A549 (cell line): ENCODE results near the gene N4BP3. TPM values are rescaled to one million over a fixed set of nuclear protein-coding genes. Genes with fewer than 3 reads are reported as not detected.
A peak's percentile ranks its signal among the peaks of the same experiment; 100 is the strongest.

Experiments used
- ATAC-seq, 2 experiments: fragments of 200-7000 bp in 1 of 2; fragments of >200 bp in 1 of 2; cut with Nextera tagmentation in 1 of 2; cut with Tn5 transposase in 1 of 2; 3 replicates each; pipeline versions ENCODE4 v1.8.0 to v1.9.1; 2018 to 2020; ENCODE audit warnings: mild to moderate bottlenecking in 1 of 2, moderate library complexity in 1 of 2
- CTCF ChIA-PET: fragments of 300-600 bp; sonication (Branson Sonifier 250); formaldehyde crosslinking; extraction: SDS; loops from one replicate; lab custom pipeline; 2021; ENCODE audit warnings: antibody characterized with exemption, inconsistent platforms; lab: Yijun Ruan, JAX
- POLR2A ChIA-PET: fragments of 350-600 bp; formaldehyde crosslinking; extraction: SDS; loops from one replicate; lab custom pipeline; 2021; ENCODE audit warnings: antibody characterized with exemption, inconsistent platforms; lab: Yijun Ruan, JAX
- DNase-seq, 2 experiments: peaks; one replicate each; pipeline versions ENCODE4 v3.0.0 to v3.0.0-alpha.2; 2011 to 2016; ENCODE audit warnings: low read depth in 1 of 2, low spot score in 1 of 2
- FAIRE-seq: peaks from 2 replicates; lab custom pipeline; 2011; peaks lifted over from hg19 to GRCh38; lab: Jason Lieb, UNC
- H3K27ac ChIP-seq, 2 experiments: fragments of >200 bp; sonication (Bioruptor Twin); formaldehyde crosslinking; 3 replicates each; pipeline ENCODE4 v1.5.1; 2016 to 2017
- H3K4me1 ChIP-seq: fragments of >200 bp; sonication (Bioruptor Twin); formaldehyde crosslinking; 3 replicates; pipeline ENCODE4 v1.6.1; 2016
- H3K4me2 ChIP-seq: fragments of >200 bp; sonication (Bioruptor Twin); formaldehyde crosslinking; 3 replicates; pipeline ENCODE4 v1.6.1; 2016
- H3K4me3 ChIP-seq: fragments of >200 bp; sonication (Bioruptor Twin); formaldehyde crosslinking; 3 replicates; pipeline ENCODE4 v1.5.1; 2016
- H3K9me3 ChIP-seq: fragments of >200 bp; sonication (Bioruptor Twin); formaldehyde crosslinking; 3 replicates; pipeline ENCODE4 v1.6.1; 2016
- ATOH8 ChIP-seq: fragments of 250-450 bp; sonication (Bioruptor Pico); IDR thresholded peaks from 2 replicates; pipeline ENCODE4 v1.5.0; 2020; ENCODE audit warnings: low read depth, mild to moderate bottlenecking, moderate library complexity
- CHD2 ChIP-seq: fragments of 150-350 bp; IDR thresholded peaks from 2 replicates; pipeline ENCODE4 v1.6.1; 2014; ENCODE audit warnings: low read length; ENCODE audit not compliant: partially characterized antibody
- CHD4 ChIP-seq: fragments of 200-600 bp; sonication (generic); IDR thresholded peaks from 2 replicates; pipeline ENCODE4 v1.6.1; 2016; ENCODE audit warnings: antibody characterized with exemption, mild to moderate bottlenecking, borderline replicate concordance
- EP300 ChIP-seq, 2 experiments: fragments of >200 bp; sonication (Bioruptor Twin); formaldehyde crosslinking; IDR thresholded peaks; 2 replicates in 1 of 2; 3 replicates in 1 of 2; pipeline ENCODE4 v1.6.1; 2016 to 2017
- FOSB ChIP-seq: fragments of 250-450 bp; sonication (Bioruptor Pico); IDR thresholded peaks from 2 replicates; pipeline ENCODE4 v1.5.0; 2020; ENCODE audit warnings: mild to moderate bottlenecking, moderate library complexity
- FOXS1 ChIP-seq: fragments of 250-450 bp; sonication (Bioruptor Pico); IDR thresholded peaks from 2 replicates; pipeline ENCODE4 v1.5.0; 2020; ENCODE audit warnings: mild to moderate bottlenecking, moderate library complexity
- GATA3 ChIP-seq: IDR thresholded peaks from 2 replicates; pipeline ENCODE4 v1.6.1; 2012; ENCODE audit warnings: borderline replicate concordance
- HEYL ChIP-seq: fragments of 250-450 bp; sonication (Bioruptor Pico); IDR thresholded peaks from 2 replicates; pipeline ENCODE4 v1.8.0; 2021; ENCODE audit warnings: mild to moderate bottlenecking, moderate library complexity
- HOXB5 ChIP-seq: fragments of 250-450 bp; sonication (Bioruptor Pico); IDR thresholded peaks from 2 replicates; pipeline ENCODE4 v1.5.0; 2020; ENCODE audit warnings: mild to moderate bottlenecking, moderate library complexity
- JUNB ChIP-seq: fragments of >200 bp; sonication (Bioruptor Twin); formaldehyde crosslinking; IDR thresholded peaks from 2 replicates; pipeline ENCODE4 v1.6.1; 2016
- MAFK ChIP-seq: fragments of 450-650 bp; IDR thresholded peaks from 2 replicates; pipeline ENCODE4 v1.6.1; 2014; ENCODE audit not compliant: partially characterized antibody
- MAZ ChIP-seq: fragments of 150-350 bp; IDR thresholded peaks from 2 replicates; pipeline ENCODE4 v1.6.1; 2014; ENCODE audit warnings: antibody characterized with exemption, low read depth, low read length, borderline replicate concordance
- MYC ChIP-seq: IDR thresholded peaks from 2 replicates; pipeline ENCODE4 v1.6.1; 2012; ENCODE audit warnings: mild to moderate bottlenecking, inconsistent platforms, low read length, improper control_type of control experiment, borderline replicate concordance
- NR3C1 ChIP-seq: fragments of >200 bp; sonication (Bioruptor Twin); formaldehyde crosslinking; IDR thresholded peaks from 3 replicates; pipeline ENCODE4 v1.6.1; 2017
- POLR2AphosphoS2 ChIP-seq: conservative IDR thresholded peaks from 2 replicates; pipeline ENCODE4 v1.6.1; 2012; ENCODE audit warnings: low read length, improper control_type of control experiment, inconsistent platforms
- TP53 ChIP-seq: fragments of 250-450 bp; sonication (Bioruptor Pico); IDR thresholded peaks from 2 replicates; pipeline ENCODE4 v1.5.0; 2021; ENCODE audit warnings: mild to moderate bottlenecking, moderate library complexity
- ZC3H11A ChIP-seq: fragments of 450-650 bp; IDR thresholded peaks from 2 replicates; pipeline ENCODE4 v1.6.1; 2014; ENCODE audit warnings: antibody characterized with exemption, mild to moderate bottlenecking
- ZNF302 ChIP-seq: fragments of 250-450 bp; sonication (Bioruptor Pico); IDR thresholded peaks from 2 replicates; pipeline ENCODE4 v1.9.0; 2021; ENCODE audit warnings: inconsistent platforms, mild to moderate bottlenecking, moderate library complexity
- ZSCAN20 ChIP-seq: fragments of 250-450 bp; sonication (Bioruptor Pico); IDR thresholded peaks from 2 replicates; pipeline ENCODE4 v1.8.0; 2022; ENCODE audit warnings: mild to moderate bottlenecking, moderate library complexity
- WGBS: methylation state at CpG from one replicate; pipeline ENCODE4 v1.1.6; 2017; ENCODE audit errors: missing lambda C conversion rate; 5-methylcytosine and 5-hydroxymethylcytosine counted together
- polyA plus RNA-seq, 4 experiments: library from polyadenylated mRNA; depleted of rRNA in 3 of 4; stranded (reverse); fragments of >200 nt; fragmentation: RNase III in 1 of 4; extraction: RNeasy Plus Mini Kit Qiagen cat#74134 plus additional on column Dnase treatment in 1 of 4; gene quantifications; 2 replicates in 3 of 4; 3 replicates in 1 of 4; pipeline ENCODE4 v1.2.3, GENCODE V29; 2011 to 2017
- TF ChIP-seq, protein P1 (sequence below): fragments of 150-350 bp; IDR thresholded peaks from 2 replicates; pipeline ENCODE4 v1.6.1; 2014; ENCODE audit warnings: low read depth, mild to moderate bottlenecking, low read length
- TF ChIP-seq, protein P2 (sequence below): fragments of >200 bp; sonication (Bioruptor Twin); formaldehyde crosslinking; IDR thresholded peaks from 2 replicates; pipeline ENCODE4 v1.6.1; 2016
- TF ChIP-seq, protein P3 (sequence below): fragments of >200 bp; sonication (Bioruptor Twin); formaldehyde crosslinking; IDR thresholded peaks from 3 replicates; pipeline ENCODE4 v1.5.1; 2016

N4BP3 gene
- polyA plus RNA-seq, 2 of the 4 experiments (the other 2 are of a cell fraction) = 0.12 to 0.15 TPM

GRCh38 chr5:178136990-178137389 is 23.7 kb downstream of the N4BP3 start:
- ChIA-PET POLR2A (no interaction called here), CTCF (interaction anchor here (1.5 to 3.2 kb wide), 5 partner anchors 9 to 61 kb away, joined by 3 to 21 read pairs (median 10); partner anchors contain the start of gene NHP2)
- peaks cover 3% of the 10 kb centered on the region; the same call in 1 of the 3 replicates for H3K4me1 ChIP-seq
- no peaks in the 10 kb centered on the region for H3K9me3 ChIP-seq
- FAIRE-seq (no peak), ATAC-seq (no peak), DNase-seq (no peak)
- no peak overlapping the region for H3K27ac ChIP-seq
- TF ChIP-seq FOSB (no peak), MAZ (no peak), HEYL (CRISPR knock-in tag) (no peak), POLR2AphosphoS2 (no peak), CHD4 (no peak), ATOH8 (CRISPR knock-in tag) (no peak), JUNB (no peak), MYC (no peak)
- TF ChIP-seq, protein P1, sequence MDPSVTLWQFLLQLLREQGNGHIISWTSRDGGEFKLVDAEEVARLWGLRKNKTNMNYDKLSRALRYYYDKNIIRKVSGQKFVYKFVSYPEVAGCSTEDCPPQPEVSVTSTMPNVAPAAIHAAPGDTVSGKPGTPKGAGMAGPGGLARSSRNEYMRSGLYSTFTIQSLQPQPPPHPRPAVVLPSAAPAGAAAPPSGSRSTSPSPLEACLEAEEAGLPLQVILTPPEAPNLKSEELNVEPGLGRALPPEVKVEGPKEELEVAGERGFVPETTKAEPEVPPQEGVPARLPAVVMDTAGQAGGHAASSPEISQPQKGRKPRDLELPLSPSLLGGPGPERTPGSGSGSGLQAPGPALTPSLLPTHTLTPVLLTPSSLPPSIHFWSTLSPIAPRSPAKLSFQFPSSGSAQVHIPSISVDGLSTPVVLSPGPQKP = no peak
- TF ChIP-seq, protein P2, sequence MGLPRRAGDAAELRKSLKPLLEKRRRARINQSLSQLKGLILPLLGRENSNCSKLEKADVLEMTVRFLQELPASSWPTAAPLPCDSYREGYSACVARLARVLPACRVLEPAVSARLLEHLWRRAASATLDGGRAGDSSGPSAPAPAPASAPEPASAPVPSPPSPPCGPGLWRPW = no peak
- 94% methylated on average over 10 of the region's 10 CpGs for WGBS
- H3K4me2 ChIP-seq = no peak overlapping the region
- no peak overlapping the region for H3K4me3 ChIP-seq

DNA sequence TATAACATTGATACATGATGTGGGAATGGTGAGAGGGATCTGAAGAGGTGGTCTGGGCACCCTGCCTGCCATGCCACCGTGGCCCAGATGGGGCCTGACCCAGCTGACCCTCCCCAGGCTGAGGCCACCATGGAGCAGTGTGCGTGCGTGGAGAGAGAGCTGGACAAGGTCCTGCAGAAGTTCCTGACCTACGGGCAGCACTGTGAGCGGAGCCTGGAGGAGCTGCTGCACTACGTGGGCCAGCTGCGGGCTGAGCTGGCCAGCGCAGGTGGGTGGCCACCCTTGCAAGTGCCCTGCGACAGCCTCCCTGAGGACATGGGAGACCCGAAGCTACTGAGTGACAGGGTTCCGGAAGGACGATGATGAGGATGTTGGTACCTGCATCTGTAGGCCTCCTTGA is 24.7 kb downstream of the N4BP3 start:
- H3K4me3 ChIP-seq = no peak overlapping the region
- DNase-seq (no peak), FAIRE-seq (no peak), ATAC-seq (peak; percentile 11 to 14; a peak in 1 of 6 replicates)
- ChIA-PET CTCF (interaction anchor here (0.6 to 3.2 kb wide), 7 partner anchors 8 to 62 kb away, joined by 3 to 21 read pairs (median 3); partner anchors contain the start of gene NHP2), POLR2A (no interaction called here)
- H3K9me3 ChIP-seq = no peaks in the 10 kb centered on the region
- WGBS = 95% methylated on average over 8 of the region's 12 CpGs
- no peak overlapping the region for H3K27ac ChIP-seq
- H3K4me2 ChIP-seq = no peak overlapping the region
- no peaks in the 10 kb centered on the region for H3K4me1 ChIP-seq
- TF ChIP-seq CHD4 = no peak
- TF ChIP-seq NR3C1 = no peak
- no peak for TF ChIP-seq ZSCAN20 (CRISPR knock-in tag)
- TF ChIP-seq HOXB5 (CRISPR knock-in tag) = no peak
- TF ChIP-seq MAZ = no peak
- TF ChIP-seq FOXS1 = no peak
- TF ChIP-seq GATA3 = no peak
- TF ChIP-seq, protein P3, sequence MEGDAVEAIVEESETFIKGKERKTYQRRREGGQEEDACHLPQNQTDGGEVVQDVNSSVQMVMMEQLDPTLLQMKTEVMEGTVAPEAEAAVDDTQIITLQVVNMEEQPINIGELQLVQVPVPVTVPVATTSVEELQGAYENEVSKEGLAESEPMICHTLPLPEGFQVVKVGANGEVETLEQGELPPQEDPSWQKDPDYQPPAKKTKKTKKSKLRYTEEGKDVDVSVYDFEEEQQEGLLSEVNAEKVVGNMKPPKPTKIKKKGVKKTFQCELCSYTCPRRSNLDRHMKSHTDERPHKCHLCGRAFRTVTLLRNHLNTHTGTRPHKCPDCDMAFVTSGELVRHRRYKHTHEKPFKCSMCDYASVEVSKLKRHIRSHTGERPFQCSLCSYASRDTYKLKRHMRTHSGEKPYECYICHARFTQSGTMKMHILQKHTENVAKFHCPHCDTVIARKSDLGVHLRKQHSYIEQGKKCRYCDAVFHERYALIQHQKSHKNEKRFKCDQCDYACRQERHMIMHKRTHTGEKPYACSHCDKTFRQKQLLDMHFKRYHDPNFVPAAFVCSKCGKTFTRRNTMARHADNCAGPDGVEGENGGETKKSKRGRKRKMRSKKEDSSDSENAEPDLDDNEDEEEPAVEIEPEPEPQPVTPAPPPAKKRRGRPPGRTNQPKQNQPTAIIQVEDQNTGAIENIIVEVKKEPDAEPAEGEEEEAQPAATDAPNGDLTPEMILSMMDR = no peak
- TF ChIP-seq TP53 = no peak
- TF ChIP-seq ZNF302 = no peak
- no peak for TF ChIP-seq CHD2
- no peak for TF ChIP-seq EP300 (IDR thresholded peaks at IDR 0.05)
- TF ChIP-seq, all 56 proteins: peak for 0

DNA sequence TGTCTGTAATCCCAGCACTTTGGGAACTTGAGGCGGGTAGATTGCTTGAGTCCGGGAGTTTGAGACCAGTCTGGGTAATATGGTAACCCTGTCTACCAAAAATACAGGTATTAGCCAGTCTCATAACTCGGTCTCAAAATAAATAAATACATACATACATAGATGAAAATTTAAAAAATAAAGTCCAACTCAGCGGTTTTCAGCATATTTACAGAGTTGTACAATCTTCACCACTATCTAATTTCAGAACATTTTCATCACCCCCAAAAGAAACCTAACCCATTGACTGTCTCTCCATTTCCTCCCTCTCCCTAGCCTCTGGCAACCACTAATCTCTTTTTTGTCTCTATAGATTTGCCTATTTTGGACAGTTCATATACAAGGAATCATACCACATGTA is 28.2 kb downstream of the N4BP3 start:
- no peaks in the 10 kb centered on the region for H3K9me3 ChIP-seq
- no peak for ATAC-seq
- FAIRE-seq = no peak
- CTCF ChIA-PET = interaction anchor here (0.7 to 9.3 kb wide), 4 partner anchors 21 to 66 kb away, joined by 3 to 174 read pairs (median 4); no protein-coding TSS in a partner anchor
- DNase-seq = no peak
- POLR2A ChIA-PET = no interaction called here
- peaks cover 5% of the 10 kb centered on the region; the same call in 2 of the 3 replicates for H3K4me1 ChIP-seq
- 92% methylated on average over 4 of the region's 4 CpGs for WGBS
- H3K27ac ChIP-seq = no peak overlapping the region
- H3K4me2 ChIP-seq = no peak overlapping the region
- peak; percentile 35 for TF ChIP-seq MAFK
- TF ChIP-seq ZC3H11A = no peak
- H3K4me3 ChIP-seq = no peak overlapping the region
